ENCODE measurements around the gene TTC24. TPM values are rescaled to one million over a fixed set of nuclear protein-coding genes. Genes with fewer than 3 reads are reported as not detected.

The TTC24 gene
- total RNA-seq (2022; extraction: Qiagen RNA extraction), result not detected in 5 replicates

DNA sequence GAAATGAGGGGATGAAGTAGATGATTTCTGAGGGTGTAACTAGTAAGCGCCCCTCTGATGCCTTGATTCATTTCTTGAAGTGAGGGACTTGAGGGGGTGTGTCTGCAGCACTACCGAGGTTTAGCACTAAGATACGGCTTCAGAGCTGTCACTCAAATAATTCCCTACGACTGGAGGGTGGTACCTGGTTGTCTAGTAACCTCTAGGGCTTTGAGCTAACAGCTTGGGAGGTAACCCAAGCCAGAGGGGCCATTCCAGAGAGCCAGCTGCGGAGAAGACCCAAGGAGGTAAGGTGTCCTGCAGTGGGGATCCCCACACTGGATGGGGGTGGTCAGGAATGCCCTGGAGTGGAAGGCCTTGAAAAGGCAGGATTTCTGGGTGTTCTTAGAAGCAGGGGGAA, at the start of gene TTC24:
TTC24 (plus strand) TSS at position 252 of the 400 bp plus-strand sequence. CDS start 1,642 bp downstream, outside the sequence.

DNA sequence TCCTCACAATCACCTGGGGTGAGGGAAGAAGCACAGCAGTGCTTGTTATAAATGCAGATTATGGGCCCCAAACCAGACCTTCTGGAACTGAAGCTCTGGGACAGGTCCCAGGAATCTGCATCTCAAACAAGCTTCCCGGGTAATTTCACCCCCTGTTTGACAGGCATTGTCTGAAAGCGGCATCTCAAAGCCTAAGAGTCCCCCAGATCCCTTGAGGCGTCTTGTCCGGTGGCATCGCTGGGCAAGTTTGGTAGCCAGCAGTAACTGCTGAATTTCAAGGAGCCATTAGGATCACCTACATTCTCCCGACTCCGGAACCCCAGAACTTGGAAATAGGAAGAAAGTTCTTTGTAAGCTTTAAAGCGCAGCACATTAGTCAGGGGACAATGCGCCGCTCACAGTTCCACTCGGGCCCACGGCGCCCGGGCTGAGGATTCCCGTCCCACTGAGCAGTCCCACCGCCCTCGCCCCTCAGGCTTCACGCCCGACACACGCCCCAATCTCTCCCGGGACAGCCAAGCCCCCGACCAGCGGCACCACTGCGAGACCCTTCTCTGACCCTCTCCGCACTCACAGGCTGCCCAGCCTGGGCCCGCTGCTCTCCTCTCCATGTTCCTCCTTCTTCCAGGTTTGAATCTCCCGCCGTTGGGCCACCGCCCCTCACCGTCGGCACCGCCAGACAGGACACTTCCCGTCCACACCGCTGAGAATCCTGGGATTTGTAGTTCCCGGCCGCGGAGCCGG, 7.4 kb upstream of the TTC24 start, which contains the start of gene IQGAP3:
IQGAP3 (minus strand) TSS at position 647 of the 744 bp plus-strand sequence; CDS start at position 611, 36 bp downstream.

DNA sequence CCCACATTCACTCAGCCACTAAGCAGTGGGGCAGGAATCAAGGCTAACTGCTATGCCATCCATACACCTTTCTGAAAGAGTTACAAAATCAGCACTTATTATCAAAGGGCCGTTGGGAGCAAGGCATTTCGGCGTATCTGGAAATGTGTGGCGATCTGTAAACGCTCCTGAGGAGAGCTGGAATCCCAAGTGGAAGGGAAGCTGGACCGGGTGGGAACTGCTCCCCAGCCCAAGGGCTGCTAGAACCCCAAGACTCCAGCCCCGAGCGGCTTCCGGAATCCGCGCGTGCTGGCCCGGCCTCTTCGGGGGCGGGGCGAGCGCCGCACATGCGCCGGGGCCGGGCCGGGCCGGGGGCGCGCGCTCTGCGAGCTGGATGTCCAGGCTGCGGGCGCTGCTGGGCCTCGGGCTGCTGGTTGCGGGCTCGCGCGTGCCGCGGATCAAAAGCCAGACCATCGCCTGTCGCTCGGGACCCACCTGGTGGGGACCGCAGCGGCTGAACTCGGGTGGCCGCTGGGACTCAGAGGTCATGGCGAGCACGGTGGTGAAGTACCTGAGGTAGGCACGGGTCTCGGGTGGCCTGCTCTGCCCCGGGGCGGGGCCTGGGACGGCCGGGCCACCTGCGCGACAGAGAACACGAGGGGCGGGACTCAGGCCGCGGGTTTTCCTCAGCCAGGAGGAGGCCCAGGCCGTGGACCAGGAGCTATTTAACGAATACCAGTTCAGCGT, 12.1 kb downstream of the TTC24 start, which contains the start of gene NAXE:
NAXE (plus strand) TSS at position 345 of the 726 bp plus-strand sequence; CDS start at position 374, 29 bp downstream.

DNA sequence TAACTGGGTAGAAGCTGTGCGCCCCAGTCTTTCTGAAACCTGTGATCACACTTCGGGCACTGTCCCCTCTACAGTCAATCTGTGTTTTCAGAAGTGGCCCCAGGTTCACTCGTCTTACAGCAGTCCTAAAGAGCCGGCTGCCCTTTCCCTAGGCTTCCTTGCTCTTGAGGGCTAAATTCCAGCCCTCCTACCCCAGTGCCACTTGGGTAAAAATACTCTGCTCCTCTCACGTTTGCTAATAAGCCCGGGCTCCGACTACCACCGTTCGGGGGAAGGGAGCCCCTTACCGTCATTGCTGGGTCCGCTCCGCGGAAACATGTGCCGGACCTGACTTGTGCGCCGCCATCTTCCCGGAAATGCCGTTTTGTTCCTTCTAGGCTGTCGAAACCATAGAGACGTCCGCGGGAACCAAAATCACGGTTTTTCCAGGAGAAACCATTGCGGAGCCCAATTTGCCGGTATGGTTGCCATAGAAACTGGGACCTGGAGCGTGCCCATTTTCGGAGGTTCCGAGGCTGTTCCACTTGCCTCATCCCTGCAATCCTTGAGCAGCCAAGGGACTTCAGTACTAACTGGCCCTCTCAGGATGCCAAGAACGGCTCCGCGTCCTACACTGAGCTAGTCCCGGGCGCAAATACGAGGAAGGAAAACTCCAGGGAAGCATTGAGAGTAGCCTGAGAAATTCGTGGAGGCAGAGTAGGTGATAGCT, 21.8 kb downstream of the TTC24 start, which contains the start of gene GPATCH4:
GPATCH4 (minus strand) TSS at position 358 of the 709 bp plus-strand sequence.

DNA sequence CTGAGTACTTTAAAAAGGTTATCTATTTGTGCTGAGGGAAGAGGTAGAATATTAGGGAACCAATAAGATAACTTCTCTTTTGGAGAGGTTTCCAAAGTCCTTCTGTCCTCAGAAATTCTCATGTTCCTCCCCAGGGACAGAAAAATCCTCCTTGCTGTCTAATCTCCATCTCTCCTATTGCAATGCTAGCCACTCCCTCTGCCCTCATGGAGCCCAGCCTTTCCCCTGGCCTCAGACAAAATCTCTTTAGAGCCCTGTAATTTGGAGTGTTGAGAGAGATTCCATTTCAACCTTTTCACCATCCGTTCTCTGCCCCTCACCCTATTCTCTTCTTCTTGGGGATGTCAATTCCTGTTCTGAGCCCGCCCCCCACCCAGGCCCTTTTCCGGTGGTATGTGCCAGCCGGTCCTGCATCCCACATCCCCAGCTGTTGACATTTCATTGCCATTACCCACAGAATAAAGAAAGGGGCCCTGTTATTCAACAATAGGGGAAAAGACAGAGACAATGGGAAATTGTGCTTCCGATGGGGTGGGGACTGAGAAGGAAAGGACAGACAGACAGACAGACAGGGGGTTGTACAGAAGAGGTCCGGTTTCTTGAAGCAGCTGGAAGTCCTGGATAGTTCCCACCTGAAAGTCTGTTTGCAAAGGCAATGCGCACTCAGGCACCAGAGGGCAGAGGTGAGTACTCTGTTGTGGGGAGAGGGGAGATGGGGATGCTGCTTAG, 39.5 kb downstream of the TTC24 start, which contains the start of gene HAPLN2:
HAPLN2 (plus strand) TSS at position 563 of the 729 bp plus-strand sequence. CDS start 4,076 bp downstream, outside the sequence.

Other genes starting within 250 kb of the TTC24 start
- 383 to 409 TPM (median 404 TPM) in 5 replicates for gene CCT3, start 241.4 kb upstream of the TTC24 start, total RNA-seq (2022; extraction: Qiagen RNA extraction)
- gene TSACC, start 241.2 kb upstream of the TTC24 start, total RNA-seq (2022; extraction: Qiagen RNA extraction), result 2.2 to 3.0 TPM (median 2.5 TPM) in 5 replicates
- gene RHBG, start 210.5 kb upstream of the TTC24 start, total RNA-seq (2022; extraction: Qiagen RNA extraction), result not detected in 5 replicates
- 19.8 to 38.2 TPM (median 33.5 TPM) in 5 replicates for gene MEF2D, start 78.9 kb upstream of the TTC24 start, total RNA-seq (2022; extraction: Qiagen RNA extraction)
- 9.2 to 20.0 TPM (median 17.9 TPM) in 5 replicates for gene IQGAP3, start 7.2 kb upstream of the TTC24 start, total RNA-seq (2022; extraction: Qiagen RNA extraction)
- gene NAXE, start 12.1 kb downstream of the TTC24 start, total RNA-seq (2022; extraction: Qiagen RNA extraction), result 148 to 167 TPM (median 154 TPM) in 5 replicates
- gene GPATCH4, start 21.8 kb downstream of the TTC24 start, total RNA-seq (2022; extraction: Qiagen RNA extraction), result 63.7 to 88.0 TPM (median 65.8 TPM) in 5 replicates
- gene HAPLN2, start 39.7 kb downstream of the TTC24 start, total RNA-seq (2022; extraction: Qiagen RNA extraction), result 0.09 to 0.46 TPM (median 0.19 TPM) in 5 replicates
- gene BCAN, start 62.4 kb downstream of the TTC24 start, total RNA-seq (2022; extraction: Qiagen RNA extraction), result 0.11 to 0.14 TPM in 2 of 5 replicates, not detected in the others
- 1.3 TPM in 5 replicates for gene NES, start 97.7 kb downstream of the TTC24 start, total RNA-seq (2022; extraction: Qiagen RNA extraction)
- 7.2 to 11.0 TPM (median 8.9 TPM) in 5 replicates for gene CRABP2, start 125.9 kb downstream of the TTC24 start, total RNA-seq (2022; extraction: Qiagen RNA extraction)
- 20.9 to 24.1 TPM (median 23.2 TPM) in 5 replicates for gene METTL25B, start 148.7 kb downstream of the TTC24 start, total RNA-seq (2022; extraction: Qiagen RNA extraction)
- gene ISG20L2, start 149.0 kb downstream of the TTC24 start, total RNA-seq (2022; extraction: Qiagen RNA extraction), result 40.1 to 53.8 TPM (median 46.0 TPM) in 5 replicates
- 189 to 212 TPM (median 200 TPM) in 5 replicates for gene MRPL24, start 161.4 kb downstream of the TTC24 start, total RNA-seq (2022; extraction: Qiagen RNA extraction)
- gene HDGF, start 172.0 kb downstream of the TTC24 start, total RNA-seq (2022; extraction: Qiagen RNA extraction), result 423 to 447 TPM (median 444 TPM) in 5 replicates
- gene PRCC, start 187.8 kb downstream of the TTC24 start, total RNA-seq (2022; extraction: Qiagen RNA extraction), result 63.4 to 85.5 TPM (median 76.8 TPM) in 5 replicates
- 2.5 to 4.6 TPM (median 3.3 TPM) in 5 replicates for gene SH2D2A, start 237.1 kb downstream of the TTC24 start, total RNA-seq (2022; extraction: Qiagen RNA extraction)

Measured in A549 treated with dexamethasone at 1 μM for 4 hours (cell line).